Measurements from ENCODE around the gene ZFYVE9.

The ZFYVE9 gene

DNA sequence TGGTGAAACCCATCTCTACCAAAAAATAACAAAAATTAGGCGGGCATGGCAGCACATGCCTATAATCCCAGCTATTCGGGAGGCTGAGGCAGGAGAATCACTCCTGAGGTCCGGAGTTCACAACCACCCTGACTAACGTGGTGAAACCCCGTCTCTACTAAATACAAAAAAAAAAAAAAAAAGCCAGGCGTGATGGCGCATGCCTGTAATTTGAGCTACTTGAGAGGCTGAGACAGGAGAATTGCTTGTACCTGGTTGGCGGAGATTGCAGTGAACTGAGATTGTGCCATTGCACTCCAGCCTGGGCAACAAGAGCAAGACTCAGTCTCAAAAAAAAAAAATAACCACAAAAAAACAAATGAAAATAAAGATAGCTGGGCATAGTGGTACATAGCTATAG lies 181.8 kb downstream of the ZFYVE9 start:
- DNase-seq (ENCODE audit: low read depth) = no peak
- TF ChIP-seq, protein P1, sequence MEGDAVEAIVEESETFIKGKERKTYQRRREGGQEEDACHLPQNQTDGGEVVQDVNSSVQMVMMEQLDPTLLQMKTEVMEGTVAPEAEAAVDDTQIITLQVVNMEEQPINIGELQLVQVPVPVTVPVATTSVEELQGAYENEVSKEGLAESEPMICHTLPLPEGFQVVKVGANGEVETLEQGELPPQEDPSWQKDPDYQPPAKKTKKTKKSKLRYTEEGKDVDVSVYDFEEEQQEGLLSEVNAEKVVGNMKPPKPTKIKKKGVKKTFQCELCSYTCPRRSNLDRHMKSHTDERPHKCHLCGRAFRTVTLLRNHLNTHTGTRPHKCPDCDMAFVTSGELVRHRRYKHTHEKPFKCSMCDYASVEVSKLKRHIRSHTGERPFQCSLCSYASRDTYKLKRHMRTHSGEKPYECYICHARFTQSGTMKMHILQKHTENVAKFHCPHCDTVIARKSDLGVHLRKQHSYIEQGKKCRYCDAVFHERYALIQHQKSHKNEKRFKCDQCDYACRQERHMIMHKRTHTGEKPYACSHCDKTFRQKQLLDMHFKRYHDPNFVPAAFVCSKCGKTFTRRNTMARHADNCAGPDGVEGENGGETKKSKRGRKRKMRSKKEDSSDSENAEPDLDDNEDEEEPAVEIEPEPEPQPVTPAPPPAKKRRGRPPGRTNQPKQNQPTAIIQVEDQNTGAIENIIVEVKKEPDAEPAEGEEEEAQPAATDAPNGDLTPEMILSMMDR (IDR thresholded peaks at IDR 0.05; ENCODE audit: control insufficient read depth, insufficient read depth, low read depth, low read length, missing control alignments) = no peak
- no peak overlapping the region for H3K4me3 ChIP-seq (ENCODE audit: control insufficient read depth, low read depth, low read length)

DNA sequence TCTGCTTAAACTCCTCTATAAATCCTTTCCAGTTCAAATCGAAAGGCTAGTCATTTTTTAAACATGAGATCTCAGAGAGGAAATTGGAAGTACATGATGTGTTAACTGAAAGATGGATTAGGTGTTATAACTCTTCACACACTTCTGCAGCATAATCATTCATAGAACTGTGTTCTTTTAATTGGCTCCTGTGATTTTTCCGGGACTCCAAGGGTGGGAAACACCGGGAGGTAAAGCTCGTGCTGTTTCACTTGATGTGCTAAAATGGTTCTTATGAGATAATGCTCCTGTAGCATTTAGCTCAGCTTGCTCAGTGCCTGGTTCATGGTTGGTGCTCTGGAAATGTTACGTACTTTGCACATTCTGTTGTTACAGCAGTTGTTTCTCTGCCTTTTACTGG lies 183.9 kb downstream of the ZFYVE9 start:
- no peak for DNase-seq (ENCODE audit: low read depth)
- H3K4me3 ChIP-seq (ENCODE audit: control insufficient read depth, low read depth, low read length) = no peak overlapping the region
- TF ChIP-seq, protein P1 (IDR thresholded peaks at IDR 0.05; ENCODE audit: control insufficient read depth, insufficient read depth, low read depth, low read length, missing control alignments) = no peak

DNA sequence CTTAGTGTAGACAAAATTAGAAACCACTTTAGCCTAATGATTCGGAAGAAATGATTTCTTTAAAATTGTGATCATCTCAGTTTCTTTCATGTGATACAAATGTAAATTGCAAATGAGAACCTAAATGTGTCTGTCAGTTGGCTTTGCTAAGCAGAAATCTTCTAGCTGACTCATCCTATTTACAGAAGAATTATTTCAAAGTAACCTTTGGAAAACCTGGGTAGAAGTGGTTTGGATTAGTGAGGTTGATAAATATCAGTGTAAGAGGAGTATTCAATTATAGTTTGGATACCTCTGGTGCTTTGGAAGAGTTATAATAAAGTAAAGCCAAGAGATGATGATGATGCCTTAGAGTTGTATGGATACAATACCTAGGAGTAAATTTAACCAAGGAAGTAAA lies 186.7 kb downstream of the ZFYVE9 start:
- TF ChIP-seq, protein P1 (IDR thresholded peaks at IDR 0.05; ENCODE audit: control insufficient read depth, insufficient read depth, low read depth, low read length, missing control alignments) = no peak
- H3K4me3 ChIP-seq (ENCODE audit: control insufficient read depth, low read depth, low read length) = no peak overlapping the region
- DNase-seq (ENCODE audit: low read depth) = no peak

DNA sequence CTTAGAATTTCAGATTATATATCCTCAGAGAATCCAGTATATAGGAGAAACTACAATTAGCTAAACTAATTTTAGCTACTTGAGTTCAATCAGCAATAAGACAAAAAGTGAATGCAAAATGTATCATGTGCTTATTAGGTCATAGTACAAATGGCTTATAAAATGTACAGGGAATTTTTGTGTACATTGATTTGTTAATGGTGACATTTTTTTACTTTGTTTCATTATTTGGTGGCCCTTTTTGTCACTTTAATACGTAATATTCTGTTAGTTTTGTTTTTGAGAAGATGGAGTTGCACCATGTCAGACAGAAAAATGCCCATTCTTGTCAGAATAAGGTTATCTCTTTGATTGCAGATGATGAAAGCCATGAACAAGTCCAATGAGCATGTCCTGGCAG lies 190.5 kb downstream of the ZFYVE9 start:
- TF ChIP-seq, protein P1 (IDR thresholded peaks at IDR 0.05; ENCODE audit: control insufficient read depth, insufficient read depth, low read depth, low read length, missing control alignments) = no peak
- DNase-seq (ENCODE audit: low read depth) = no peak
- H3K4me3 ChIP-seq (ENCODE audit: control insufficient read depth, low read depth, low read length) = no peak overlapping the region

DNA sequence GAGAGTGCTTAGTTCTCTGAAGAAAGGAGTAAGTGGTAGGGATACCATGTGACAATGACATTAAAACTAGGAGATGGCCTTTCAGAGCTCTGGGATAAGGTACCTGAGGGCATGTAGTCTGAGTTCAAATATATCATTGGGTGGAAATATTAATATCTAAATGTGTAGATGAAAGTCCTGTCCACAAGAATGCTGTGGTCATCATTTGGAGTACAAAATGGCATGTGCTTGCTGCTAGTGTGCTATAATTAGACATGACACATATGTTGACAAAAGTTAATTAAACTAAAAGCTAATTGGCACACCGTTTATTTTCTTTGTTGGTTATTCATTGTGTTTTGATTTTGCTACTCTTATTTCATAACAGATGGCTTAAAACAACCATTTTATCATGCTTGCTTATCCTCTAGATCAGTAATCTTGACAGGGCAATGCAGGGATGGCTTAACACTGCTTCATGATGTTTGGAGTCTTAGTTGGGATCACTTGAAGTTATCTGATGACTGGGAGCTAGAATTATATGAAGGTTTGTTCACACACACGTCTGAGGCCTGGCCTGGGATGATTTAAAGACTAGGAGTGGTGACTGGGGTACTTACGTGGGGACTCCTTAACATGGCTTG lies 193.1 kb downstream of the ZFYVE9 start:
- TF ChIP-seq, protein P1 (IDR thresholded peaks at IDR 0.05; ENCODE audit: control insufficient read depth, insufficient read depth, low read depth, low read length, missing control alignments) = no peak
- DNase-seq (ENCODE audit: low read depth) = no peak
- H3K4me3 ChIP-seq (ENCODE audit: control insufficient read depth, low read depth, low read length) = no peak overlapping the region

DNA sequence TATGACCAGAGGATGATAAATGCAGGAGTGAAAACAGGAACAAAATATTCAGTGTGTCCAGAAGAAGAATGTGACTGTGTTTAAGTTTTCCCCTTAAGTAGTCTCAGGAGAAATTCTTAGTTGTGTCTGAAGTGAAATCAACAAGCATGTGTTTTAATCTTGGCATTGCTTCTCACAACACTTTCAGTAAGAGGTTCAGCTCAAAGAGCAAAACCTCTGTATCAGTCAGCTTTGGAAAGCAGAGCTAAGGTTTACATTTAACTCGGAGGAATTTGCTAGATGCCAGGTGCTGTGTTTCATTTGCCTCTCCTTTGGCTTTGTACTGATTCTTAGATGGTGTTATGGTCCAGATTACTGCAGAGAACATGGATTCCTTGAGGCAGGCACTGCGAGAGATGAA lies 195.6 kb downstream of the ZFYVE9 start:
- H3K4me3 ChIP-seq (ENCODE audit: control insufficient read depth, low read depth, low read length) = no peak overlapping the region
- no peak for DNase-seq (ENCODE audit: low read depth)
- TF ChIP-seq, protein P1 (IDR thresholded peaks at IDR 0.05; ENCODE audit: control insufficient read depth, insufficient read depth, low read depth, low read length, missing control alignments) = no peak

Measured in AG09309 (cell line).